GM12874 (cell line): Measurements from ENCODE around the gene EXOC3L1.
A peak's percentile ranks its signal among the peaks of the same experiment; 100 is the strongest.

Source experiments
- CTCF ChIP-seq: IDR thresholded peaks from 2 replicates; pipeline ENCODE4 v1.5.1; 2011; ENCODE audit warnings: low read depth, mild to moderate bottlenecking, control low read depth, low read length, moderate library complexity; ENCODE audit not compliant: insufficient read depth

The EXOC3L1 gene

GRCh38 chr16:67180166-67180565, 9.8 kb downstream of the EXOC3L1 start:
- TF ChIP-seq CTCF, result no peak

DNA sequence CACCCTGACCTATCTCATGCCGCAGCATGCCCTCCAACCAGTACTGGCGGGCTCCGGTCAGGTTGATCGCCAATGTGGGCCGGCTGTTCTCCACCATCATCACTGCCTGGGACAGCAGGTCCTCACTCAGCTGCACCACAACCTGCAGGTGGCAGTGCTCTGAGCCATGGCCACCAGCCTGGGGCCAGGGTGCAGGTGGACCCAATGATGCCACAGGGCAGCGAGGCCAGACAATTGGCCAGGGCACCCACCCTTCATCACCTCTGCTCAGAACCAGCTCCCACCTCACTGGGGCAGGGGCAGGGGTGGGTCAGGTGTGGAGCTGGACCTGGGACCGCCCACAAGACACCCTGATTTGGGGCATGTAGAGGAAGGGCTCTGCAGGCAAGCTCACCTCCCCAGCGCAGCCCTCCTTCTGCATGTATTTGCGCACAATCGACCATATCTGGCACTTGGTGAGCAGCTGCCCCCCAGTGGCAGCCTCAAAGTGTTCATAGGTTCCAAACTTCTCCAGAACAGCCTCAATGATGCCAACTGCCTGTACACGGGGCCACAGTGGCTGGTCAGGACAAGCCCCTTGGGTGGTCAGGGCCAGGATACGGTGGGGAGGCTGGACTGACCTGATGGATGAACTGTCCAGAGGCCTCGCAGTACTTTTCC, 10.4 kb downstream of the EXOC3L1 start:
- TF ChIP-seq CTCF, result peak; percentile 32

DNA sequence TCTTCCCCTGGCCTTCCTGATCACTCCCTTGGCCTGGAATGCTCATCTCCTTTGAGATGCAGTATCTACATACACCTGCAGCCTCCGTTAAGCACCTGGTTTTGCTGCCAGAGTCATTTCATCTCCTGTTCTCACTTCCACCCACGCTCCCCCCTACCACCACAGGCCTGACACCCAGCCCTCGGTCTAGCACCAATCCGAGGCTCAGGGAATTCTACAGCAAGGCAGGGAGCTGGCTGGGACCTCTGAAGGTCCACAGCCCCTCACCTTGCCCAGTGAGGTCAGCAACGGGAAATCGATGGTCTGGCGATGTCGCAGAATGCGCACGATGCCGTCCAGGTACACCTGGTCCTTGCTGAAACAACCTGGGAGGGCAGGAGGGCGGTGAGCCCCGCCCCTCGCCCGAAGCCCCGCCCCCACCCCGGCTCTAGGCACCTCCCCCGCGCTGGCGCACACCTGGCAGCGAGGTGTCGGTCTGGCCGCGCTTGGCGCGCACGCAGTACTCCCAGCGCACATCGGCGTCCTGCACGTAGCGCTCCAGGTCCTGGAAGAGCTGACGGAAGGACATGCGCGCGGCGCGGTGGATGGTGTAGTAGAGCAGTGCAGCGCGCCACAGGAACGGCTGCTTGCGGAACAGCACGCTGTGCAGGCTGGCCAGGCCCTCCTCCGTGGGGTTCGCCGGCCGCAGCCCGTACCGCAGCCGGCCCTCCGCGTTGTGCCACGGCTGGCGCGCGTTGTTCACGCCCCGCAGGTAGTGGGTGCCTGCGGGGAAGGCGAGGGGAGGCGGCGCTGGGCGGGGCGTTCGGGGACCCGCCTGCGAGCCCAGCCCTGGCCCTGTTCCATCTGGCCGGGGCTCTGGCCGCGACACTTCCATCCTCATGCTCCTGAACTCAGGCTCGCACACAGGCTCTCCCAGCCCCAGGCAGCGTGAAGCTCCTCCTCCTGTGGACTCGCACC, 11.9 kb downstream of the EXOC3L1 start:
- TF ChIP-seq CTCF, result no peak

DNA sequence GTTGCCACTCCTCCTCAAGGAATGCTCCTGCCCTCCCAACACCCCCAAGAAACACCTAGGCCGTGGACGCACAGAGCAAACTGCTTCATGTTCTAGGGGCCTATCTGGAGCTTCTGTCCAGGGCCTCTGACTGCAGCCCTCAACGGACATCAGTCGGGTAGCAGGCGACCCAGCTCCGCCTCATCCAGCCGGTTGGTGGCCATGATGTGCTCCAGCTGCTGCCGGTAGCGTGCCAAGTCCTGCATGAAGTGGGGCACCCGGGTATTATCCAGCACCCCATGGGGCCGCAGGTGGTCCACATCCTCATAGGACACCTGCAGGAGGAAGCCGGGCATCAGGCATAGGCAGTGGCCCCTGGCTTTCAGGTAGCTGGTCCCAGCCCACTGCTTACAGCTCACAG, 13.3 kb downstream of the EXOC3L1 start:
- no peak for TF ChIP-seq CTCF

DNA sequence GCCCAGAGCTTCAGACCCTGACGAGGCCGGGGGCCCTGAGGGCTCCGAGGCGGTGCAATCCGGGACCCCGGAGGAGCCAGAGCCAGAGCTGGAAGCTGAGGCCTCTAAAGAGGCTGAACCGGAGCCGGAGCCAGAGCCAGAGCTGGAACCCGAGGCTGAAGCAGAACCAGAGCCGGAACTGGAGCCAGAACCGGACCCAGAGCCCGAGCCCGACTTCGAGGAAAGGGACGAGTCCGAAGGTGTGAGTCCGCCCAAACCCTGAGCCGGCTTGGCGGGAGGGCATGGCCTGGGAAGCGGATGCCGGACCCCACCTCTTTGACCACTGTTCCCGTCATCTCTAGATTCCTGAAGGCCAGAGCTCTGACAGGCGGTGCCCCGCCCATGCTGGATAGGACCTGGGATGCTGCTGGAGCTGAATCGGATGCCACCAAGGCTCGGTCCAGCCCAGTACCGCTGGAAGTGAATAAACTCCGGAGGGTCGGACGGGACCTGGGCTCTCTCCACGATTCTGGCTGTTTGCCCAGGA, 15.2 kb downstream of the EXOC3L1 start:
- TF ChIP-seq CTCF, result no peak

- TF ChIP-seq CTCF, result 0 out of 2 replicates have a peak, but pooled peaks have one; percentile 26
Measured at GRCh38 chr16:67173808-67174705, 15.9 kb downstream of the EXOC3L1 start.

DNA sequence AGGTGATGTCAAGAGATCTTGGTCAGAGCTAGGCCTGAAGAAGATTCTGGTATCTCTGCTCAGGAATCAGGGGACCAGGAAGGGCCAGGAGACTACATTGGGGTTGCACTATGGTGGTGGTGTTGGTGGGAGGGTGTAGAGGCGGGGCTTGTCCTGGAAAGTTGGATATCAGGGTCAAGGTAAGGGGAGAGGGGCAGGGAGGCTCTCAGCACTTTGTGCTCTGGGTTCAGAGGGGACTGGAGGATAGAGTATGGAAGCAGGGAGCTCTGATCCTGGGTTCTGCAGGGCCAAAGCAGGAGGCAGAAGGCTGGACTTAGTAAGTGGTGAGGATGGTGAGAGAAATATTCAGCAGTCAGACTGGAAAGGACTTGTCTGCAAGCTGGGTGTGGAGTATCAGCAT, 16.6 kb downstream of the EXOC3L1 start:
- TF ChIP-seq CTCF, result no peak
